PC-3 (cell line): ENCODE data around the gene FADS1. TPM values are rescaled to one million over a fixed set of nuclear protein-coding genes. Genes with fewer than 3 reads are reported as not detected.

ENCODE experiments used
- ATAC-seq: fragments of 200-7000 bp; cut with Tn5 transposase; 2 replicates; pipeline ENCODE4 v1.9.1; 2020; ENCODE audit warnings: mild to moderate bottlenecking, moderate library complexity
- BruUV-seq: library from RNA; stranded (reverse); fragments of 400-500 nt; replicated peaks from 2 replicates; lab custom pipeline; 2021; lab: Mats Ljungman, UMichigan
- CTCF ChIA-PET: fragments of 300-600 bp; sonication (Branson Sonifier 250); formaldehyde crosslinking; loops from one replicate; lab custom pipeline; 2022; ENCODE audit warnings: antibody characterized with exemption; lab: Charles Lee
- POLR2A ChIA-PET: fragments of 300-600 bp; sonication (Branson Sonifier 250); formaldehyde crosslinking; loops from one replicate; lab custom pipeline; 2022; ENCODE audit warnings: antibody characterized with exemption; ENCODE audit not compliant: unreplicated experiment; lab: Charles Lee
- DNase-seq: peaks from one replicate; pipeline ENCODE4 v3.0.0-alpha.2; 2015
- H2AFZ ChIP-seq: fragments of 300-600 bp; sonication (generic); 2 replicates; pipeline ENCODE4 v1.6.0; 2016; ENCODE audit warnings: antibody characterized with exemption, low read length
- H3F3A ChIP-seq: fragments of 300-600 bp; sonication (generic); one replicate; pipeline ENCODE4 v1.6.0; 2017; ENCODE audit warnings: antibody characterized with exemption, low read length, control low read depth, mild to moderate bottlenecking; ENCODE audit not compliant: unreplicated experiment
- H3K27ac ChIP-seq: fragments of 300-600 bp; sonication (generic); 2 replicates; pipeline ENCODE4 v1.5.1; 2016; ENCODE audit warnings: mild to moderate bottlenecking, low read length
- H3K27me3 ChIP-seq: fragments of 300-600 bp; sonication (generic); 2 replicates; pipeline ENCODE4 v1.6.1; 2016; ENCODE audit warnings: low read length, mixed read lengths
- H3K36me3 ChIP-seq: fragments of 300-600 bp; sonication (generic); 2 replicates; pipeline ENCODE4 v1.6.1; 2016; ENCODE audit warnings: low read depth, mixed run types, low read length, mixed read lengths
- H3K4me1 ChIP-seq: fragments of 300-600 bp; sonication (generic); 2 replicates; pipeline ENCODE4 v1.5.1; 2016; ENCODE audit warnings: low read length; ENCODE audit not compliant: insufficient read depth
- H3K4me2 ChIP-seq: fragments of 300-600 bp; sonication (generic); 2 replicates; pipeline ENCODE4 v1.6.0; 2016; ENCODE audit warnings: low read length
- H3K4me3 ChIP-seq: fragments of 300-600 bp; sonication (generic); 2 replicates; pipeline ENCODE4 v1.5.1; 2016; ENCODE audit warnings: mild to moderate bottlenecking, low read length, mixed read lengths
- H3K79me2 ChIP-seq: fragments of 300-600 bp; sonication (generic); 2 replicates; pipeline ENCODE4 v1.6.1; 2017; ENCODE audit warnings: low read length, mixed read lengths
- H3K9ac ChIP-seq: fragments of 300-600 bp; sonication (generic); 2 replicates; pipeline ENCODE4 v1.6.0; 2016; ENCODE audit warnings: mild to moderate bottlenecking, low read length
- H3K9me2 ChIP-seq: fragments of 300-600 bp; sonication (generic); replicated peaks from 2 replicates; pipeline ENCODE4 v1.6.1; 2016; ENCODE audit warnings: mixed run types, low read length, mixed read lengths
- H3K9me3 ChIP-seq: fragments of 300-600 bp; sonication (generic); 2 replicates; pipeline ENCODE4 v1.6.1; 2016; ENCODE audit warnings: low read length, mixed read lengths
- H4K20me1 ChIP-seq: fragments of 300-600 bp; sonication (generic); 2 replicates; pipeline ENCODE4 v1.6.1; 2016; ENCODE audit warnings: low read length, mixed read lengths
- CTCF ChIP-seq: fragments of 300-600 bp; sonication (generic); conservative IDR thresholded peaks from 2 replicates; pipeline ENCODE4 v1.5.1; 2017; ENCODE audit warnings: antibody characterized with exemption, low read depth, mild to moderate bottlenecking, low read length
- EZH2 ChIP-seq: fragments of 300-600 bp; sonication (generic); IDR thresholded peaks from one replicate; pipeline ENCODE4 v1.6.1; 2017; ENCODE audit warnings: antibody characterized with exemption, mild to moderate bottlenecking, low read length; ENCODE audit not compliant: unreplicated experiment
- EZH2phosphoT487 ChIP-seq: fragments of 300-600 bp; sonication (generic); IDR thresholded peaks from 2 replicates; pipeline ENCODE4 v1.6.1; 2018; ENCODE audit warnings: mild to moderate bottlenecking, antibody characterized with exemption, low read length, borderline replicate concordance
- intact Hi-C: fragments of 100-400 bp; cut with micrococcal nuclease; formaldehyde crosslinking; loops from 2 replicates; pipeline ENCODE4 v1.9.0; 2023
- total RNA-seq: library from RNA; depleted of rRNA; stranded (reverse); fragments of >200 nt; gene quantifications from 2 replicates; pipeline ENCODE4 v1.2.3, GENCODE V29; 2014

The FADS1 gene
- total RNA-seq, 1 experiment from 2014 or later, result 84.4 TPM

- intact Hi-C loops, result no loop called here
- no peak overlapping the region for H2AFZ ChIP-seq
- H3K36me3 ChIP-seq, result peaks cover 12% of the 10 kb centered on the region; the same call in 1 of the 2 replicates
- no peak overlapping the region for H3K4me2 ChIP-seq
- ATAC-seq (no peak), DNase-seq (no peak)
- POLR2A ChIA-PET, result no interaction called here
- no peak overlapping the region for H3K27ac ChIP-seq
- CTCF ChIA-PET, result no interaction called here
- TF ChIP-seq CTCF (no peak), EZH2phosphoT487 (no peak), EZH2 (no peak)
- H3K9me3 ChIP-seq, result no peaks in the 10 kb centered on the region
- no peaks in the 10 kb centered on the region for H3K9me2 ChIP-seq
- no peak overlapping the region for H3K9ac ChIP-seq
- no peaks in the 10 kb centered on the region for H4K20me1 ChIP-seq
- no peaks in the 10 kb centered on the region for H3K27me3 ChIP-seq
- H3K4me3 ChIP-seq, result no peak overlapping the region
- no peaks in the 10 kb centered on the region for H3F3A ChIP-seq
- no peaks in the 10 kb centered on the region for H3K79me2 ChIP-seq
- BruUV-seq, result no TSS peak
- H3K4me1 ChIP-seq, result no peaks in the 10 kb centered on the region
Observed at GRCh38 chr11:61781585-61781984, 35.2 kb downstream of the FADS1 start.

- no peak overlapping the region for H3K4me2 ChIP-seq
- ATAC-seq (no peak), DNase-seq (no peak)
- H3K27ac ChIP-seq, result no peak overlapping the region
- no peaks in the 10 kb centered on the region for H3F3A ChIP-seq
- CTCF ChIA-PET, result no interaction called here
- no peaks in the 10 kb centered on the region for H3K9me3 ChIP-seq
- TF ChIP-seq EZH2, result no peak
- no peak for TF ChIP-seq EZH2phosphoT487
- TF ChIP-seq CTCF, result no peak
- H3K79me2 ChIP-seq, result no peaks in the 10 kb centered on the region
- H3K9ac ChIP-seq, result no peak overlapping the region
- no peak overlapping the region for H2AFZ ChIP-seq
- H3K4me1 ChIP-seq, result no peaks in the 10 kb centered on the region
- H4K20me1 ChIP-seq, result no peaks in the 10 kb centered on the region
- no peaks in the 10 kb centered on the region for H3K27me3 ChIP-seq
- POLR2A ChIA-PET, result no interaction called here
- no peak overlapping the region for H3K4me3 ChIP-seq
- intact Hi-C loops, result no loop called here
- peaks cover 4% of the 10 kb centered on the region; the same call in 1 of the 2 replicates for H3K36me3 ChIP-seq
- H3K9me2 ChIP-seq, result no peaks in the 10 kb centered on the region
- BruUV-seq, result no TSS peak
Observed at GRCh38 chr11:61780581-61781162, 36.1 kb downstream of the FADS1 start.

GRCh38 chr11:61779666-61780525 lies 36.9 kb downstream of the FADS1 start:
- Histone ChIP-seq H3K27me3 (no peaks in the 10 kb centered on the region), H3K9me2 (no peaks in the 10 kb centered on the region), H3K9ac (no peak overlapping the region), H3K27ac (no peak overlapping the region), H3K4me2 (no peak overlapping the region), H3K36me3 (peaks cover 2% of the 10 kb centered on the region; the same call in 1 of the 2 replicates), H3F3A (no peaks in the 10 kb centered on the region), H3K4me3 (no peak overlapping the region), H2AFZ (no peak overlapping the region), H3K4me1 (no peaks in the 10 kb centered on the region), H3K9me3 (no peaks in the 10 kb centered on the region), H3K79me2 (no peaks in the 10 kb centered on the region), H4K20me1 (no peaks in the 10 kb centered on the region)
- CTCF ChIA-PET, result no interaction called here
- ATAC-seq (no peak), DNase-seq (no peak)
- TF ChIP-seq EZH2 (no peak), CTCF (no peak), EZH2phosphoT487 (no peak)
- intact Hi-C loops, result no loop called here
- POLR2A ChIA-PET, result no interaction called here
- BruUV-seq, result no TSS peak
